ENCODE results near the gene TBX21.

DNA sequence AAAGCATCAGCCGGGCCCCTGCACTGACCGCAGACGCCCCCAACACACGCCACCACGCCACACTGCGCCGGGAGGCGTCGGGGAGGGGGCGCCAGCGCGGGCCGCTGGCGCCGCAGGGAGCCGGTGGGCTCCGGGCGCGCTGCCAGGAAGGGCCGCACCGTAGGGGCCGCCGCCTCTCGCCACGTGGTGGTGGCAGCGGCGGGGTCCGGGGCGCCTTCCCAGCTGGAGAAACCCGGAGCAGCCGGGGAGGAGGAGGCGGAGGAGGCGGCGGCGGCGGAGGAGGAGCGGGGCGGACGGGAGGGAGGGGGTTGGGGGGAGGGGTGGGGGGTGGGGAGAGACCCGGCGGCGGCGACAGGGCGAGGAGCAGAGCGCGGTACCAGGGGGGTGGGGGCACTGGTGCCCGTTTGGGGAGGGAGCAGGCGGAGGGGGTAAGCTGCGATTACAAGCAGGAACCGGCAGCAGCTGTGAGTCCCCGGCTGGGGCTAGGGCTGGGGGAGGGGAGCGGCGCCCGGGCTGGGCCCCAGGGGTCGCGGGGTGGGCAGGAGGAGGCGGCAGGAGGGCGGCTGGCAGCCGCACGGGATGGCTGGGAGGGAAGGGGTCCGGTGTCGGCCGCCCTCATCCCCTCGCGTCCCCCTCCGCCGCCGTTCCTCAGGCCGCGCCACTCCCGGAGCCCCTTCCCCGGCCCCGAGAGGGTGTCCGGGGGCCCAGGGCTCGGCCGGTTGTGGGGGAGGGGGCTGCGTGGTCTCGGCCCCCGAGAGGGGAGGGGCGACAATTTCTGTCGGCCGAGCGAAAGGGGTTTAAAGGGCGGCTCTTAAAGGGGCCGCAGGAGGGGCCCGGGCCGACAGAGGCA lies 39.1 kb upstream of the TBX21 start, which contains the start of gene TBKBP1:
- TF ChIP-seq, protein P1, sequence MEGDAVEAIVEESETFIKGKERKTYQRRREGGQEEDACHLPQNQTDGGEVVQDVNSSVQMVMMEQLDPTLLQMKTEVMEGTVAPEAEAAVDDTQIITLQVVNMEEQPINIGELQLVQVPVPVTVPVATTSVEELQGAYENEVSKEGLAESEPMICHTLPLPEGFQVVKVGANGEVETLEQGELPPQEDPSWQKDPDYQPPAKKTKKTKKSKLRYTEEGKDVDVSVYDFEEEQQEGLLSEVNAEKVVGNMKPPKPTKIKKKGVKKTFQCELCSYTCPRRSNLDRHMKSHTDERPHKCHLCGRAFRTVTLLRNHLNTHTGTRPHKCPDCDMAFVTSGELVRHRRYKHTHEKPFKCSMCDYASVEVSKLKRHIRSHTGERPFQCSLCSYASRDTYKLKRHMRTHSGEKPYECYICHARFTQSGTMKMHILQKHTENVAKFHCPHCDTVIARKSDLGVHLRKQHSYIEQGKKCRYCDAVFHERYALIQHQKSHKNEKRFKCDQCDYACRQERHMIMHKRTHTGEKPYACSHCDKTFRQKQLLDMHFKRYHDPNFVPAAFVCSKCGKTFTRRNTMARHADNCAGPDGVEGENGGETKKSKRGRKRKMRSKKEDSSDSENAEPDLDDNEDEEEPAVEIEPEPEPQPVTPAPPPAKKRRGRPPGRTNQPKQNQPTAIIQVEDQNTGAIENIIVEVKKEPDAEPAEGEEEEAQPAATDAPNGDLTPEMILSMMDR (IDR thresholded peaks at IDR 0.05), result no peak
- TF ChIP-seq, protein P2, sequence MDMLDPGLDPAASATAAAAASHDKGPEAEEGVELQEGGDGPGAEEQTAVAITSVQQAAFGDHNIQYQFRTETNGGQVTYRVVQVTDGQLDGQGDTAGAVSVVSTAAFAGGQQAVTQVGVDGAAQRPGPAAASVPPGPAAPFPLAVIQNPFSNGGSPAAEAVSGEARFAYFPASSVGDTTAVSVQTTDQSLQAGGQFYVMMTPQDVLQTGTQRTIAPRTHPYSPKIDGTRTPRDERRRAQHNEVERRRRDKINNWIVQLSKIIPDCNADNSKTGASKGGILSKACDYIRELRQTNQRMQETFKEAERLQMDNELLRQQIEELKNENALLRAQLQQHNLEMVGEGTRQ (CRISPR knock-in tag; IDR thresholded peaks at IDR 0.05), result peak; percentile 35
- TF ChIP-seq, protein P3, sequence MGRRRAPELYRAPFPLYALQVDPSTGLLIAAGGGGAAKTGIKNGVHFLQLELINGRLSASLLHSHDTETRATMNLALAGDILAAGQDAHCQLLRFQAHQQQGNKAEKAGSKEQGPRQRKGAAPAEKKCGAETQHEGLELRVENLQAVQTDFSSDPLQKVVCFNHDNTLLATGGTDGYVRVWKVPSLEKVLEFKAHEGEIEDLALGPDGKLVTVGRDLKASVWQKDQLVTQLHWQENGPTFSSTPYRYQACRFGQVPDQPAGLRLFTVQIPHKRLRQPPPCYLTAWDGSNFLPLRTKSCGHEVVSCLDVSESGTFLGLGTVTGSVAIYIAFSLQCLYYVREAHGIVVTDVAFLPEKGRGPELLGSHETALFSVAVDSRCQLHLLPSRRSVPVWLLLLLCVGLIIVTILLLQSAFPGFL (CRISPR knock-in tag; IDR thresholded peaks at IDR 0.05; ENCODE audit: borderline replicate concordance), result no peak
- no peak for TF ChIP-seq TEAD4 (CRISPR knock-in tag; IDR thresholded peaks at IDR 0.05)
- TF ChIP-seq, protein P4, sequence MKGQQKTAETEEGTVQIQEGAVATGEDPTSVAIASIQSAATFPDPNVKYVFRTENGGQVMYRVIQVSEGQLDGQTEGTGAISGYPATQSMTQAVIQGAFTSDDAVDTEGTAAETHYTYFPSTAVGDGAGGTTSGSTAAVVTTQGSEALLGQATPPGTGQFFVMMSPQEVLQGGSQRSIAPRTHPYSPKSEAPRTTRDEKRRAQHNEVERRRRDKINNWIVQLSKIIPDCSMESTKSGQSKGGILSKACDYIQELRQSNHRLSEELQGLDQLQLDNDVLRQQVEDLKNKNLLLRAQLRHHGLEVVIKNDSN (CRISPR knock-in tag; IDR thresholded peaks at IDR 0.05), result no peak; the same call in 1 of the 2 replicates
- TF ChIP-seq ZBTB21 (CRISPR knock-in tag; IDR thresholded peaks at IDR 0.05; ENCODE audit: borderline replicate concordance), result no peak
- TF ChIP-seq GABPB1 (CRISPR knock-in tag; IDR thresholded peaks at IDR 0.05), result 0 out of 2 replicates have a peak, but pooled peaks have one; percentile 25
- TF ChIP-seq CBFB (CRISPR knock-in tag; IDR thresholded peaks at IDR 0.05; ENCODE audit: low read depth), result no peak
- TF ChIP-seq, protein P5, sequence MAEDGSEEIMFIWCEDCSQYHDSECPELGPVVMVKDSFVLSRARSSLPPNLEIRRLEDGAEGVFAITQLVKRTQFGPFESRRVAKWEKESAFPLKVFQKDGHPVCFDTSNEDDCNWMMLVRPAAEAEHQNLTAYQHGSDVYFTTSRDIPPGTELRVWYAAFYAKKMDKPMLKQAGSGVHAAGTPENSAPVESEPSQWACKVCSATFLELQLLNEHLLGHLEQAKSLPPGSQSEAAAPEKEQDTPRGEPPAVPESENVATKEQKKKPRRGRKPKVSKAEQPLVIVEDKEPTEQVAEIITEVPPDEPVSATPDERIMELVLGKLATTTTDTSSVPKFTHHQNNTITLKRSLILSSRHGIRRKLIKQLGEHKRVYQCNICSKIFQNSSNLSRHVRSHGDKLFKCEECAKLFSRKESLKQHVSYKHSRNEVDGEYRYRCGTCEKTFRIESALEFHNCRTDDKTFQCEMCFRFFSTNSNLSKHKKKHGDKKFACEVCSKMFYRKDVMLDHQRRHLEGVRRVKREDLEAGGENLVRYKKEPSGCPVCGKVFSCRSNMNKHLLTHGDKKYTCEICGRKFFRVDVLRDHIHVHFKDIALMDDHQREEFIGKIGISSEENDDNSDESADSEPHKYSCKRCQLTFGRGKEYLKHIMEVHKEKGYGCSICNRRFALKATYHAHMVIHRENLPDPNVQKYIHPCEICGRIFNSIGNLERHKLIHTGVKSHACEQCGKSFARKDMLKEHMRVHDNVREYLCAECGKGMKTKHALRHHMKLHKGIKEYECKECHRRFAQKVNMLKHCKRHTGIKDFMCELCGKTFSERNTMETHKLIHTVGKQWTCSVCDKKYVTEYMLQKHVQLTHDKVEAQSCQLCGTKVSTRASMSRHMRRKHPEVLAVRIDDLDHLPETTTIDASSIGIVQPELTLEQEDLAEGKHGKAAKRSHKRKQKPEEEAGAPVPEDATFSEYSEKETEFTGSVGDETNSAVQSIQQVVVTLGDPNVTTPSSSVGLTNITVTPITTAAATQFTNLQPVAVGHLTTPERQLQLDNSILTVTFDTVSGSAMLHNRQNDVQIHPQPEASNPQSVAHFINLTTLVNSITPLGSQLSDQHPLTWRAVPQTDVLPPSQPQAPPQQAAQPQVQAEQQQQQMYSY (CRISPR knock-in tag; IDR thresholded peaks at IDR 0.05), result no peak
- no peak for TF ChIP-seq IRF2 (CRISPR knock-in tag; IDR thresholded peaks at IDR 0.05; ENCODE audit: borderline replicate concordance, low read depth)
- TF ChIP-seq ESRRA (CRISPR knock-in tag; IDR thresholded peaks at IDR 0.05; ENCODE audit: borderline replicate concordance), result no peak
